Common myeloid progenitor, CD34-positive (primary cell): ENCODE measurements around the gene MREG.

Experiments used
- CTCF ChIA-PET: fragments of 350-600 bp; sonication (Branson Sonifier 250); formaldehyde crosslinking; loops from one replicate; lab custom pipeline; 2021; ENCODE audit warnings: antibody characterized with exemption; lab: Charles Lee
- POLR2A ChIA-PET: fragments of 350-600 bp; sonication (Branson Sonifier 250); formaldehyde crosslinking; loops from one replicate; lab custom pipeline; 2021; ENCODE audit warnings: antibody characterized with exemption; lab: Charles Lee
- DNase-seq, 3 donors: peaks; one replicate each; pipeline versions ENCODE4 v3.0.0 to v3.0.0-alpha.2; 2013
- H3K27ac ChIP-seq, 2 experiments: 1 replicate in 1 of 2; 2 replicates in 1 of 2; pipeline ENCODE4 v1.7.0; 2013; ENCODE audit warnings: inconsistent platforms in 2 of 2, low read length in 2 of 2, mild to moderate bottlenecking in 2 of 2, low read depth in 1 of 2, moderate library complexity in 1 of 2; ENCODE audit not compliant: severe bottlenecking in 2 of 2, insufficient read depth in 1 of 2, poor library complexity in 1 of 2
- H3K27me3 ChIP-seq, 5 experiments: replicated peaks in 2 of 5; 1 replicate in 3 of 5; 2 replicates in 2 of 5; pipeline versions ENCODE4 v1.6.1 to v1.7.0; 2013; ENCODE audit warnings: low read length in 4 of 5, mild to moderate bottlenecking in 2 of 5, moderate library complexity in 2 of 5, inconsistent platforms in 1 of 5; ENCODE audit not compliant: insufficient read depth in 5 of 5, control insufficient read depth in 4 of 5
- H3K36me3 ChIP-seq, 4 experiments: 1 replicate in 2 of 4; 2 replicates in 2 of 4; pipeline versions ENCODE4 v1.6.1 to v1.7.0; 2013; ENCODE audit warnings: low read length in 3 of 4, control low read depth in 1 of 4, mild to moderate bottlenecking in 1 of 4; ENCODE audit not compliant: control insufficient read depth in 4 of 4, insufficient read depth in 4 of 4
- H3K4me1 ChIP-seq, 4 experiments: 1 replicate in 3 of 4; 2 replicates in 1 of 4; pipeline versions ENCODE4 v1.6.1 to v1.7.1; 2013; ENCODE audit warnings: low read length in 3 of 4, mild to moderate bottlenecking in 3 of 4, control low read depth in 1 of 4, inconsistent platforms in 1 of 4, moderate library complexity in 1 of 4; ENCODE audit not compliant: control insufficient read depth in 4 of 4, insufficient read depth in 4 of 4; ENCODE audit errors: control extremely low read depth in 1 of 4
- H3K4me3 ChIP-seq, 7 experiments: 1 replicate in 4 of 7; 2 replicates in 3 of 7; pipeline versions ENCODE4 v1.5.1 to v1.7.0; 2013; ENCODE audit warnings: mild to moderate bottlenecking in 7 of 7, low read length in 6 of 7, moderate library complexity in 6 of 7, inconsistent platforms in 2 of 7, low read depth in 2 of 7, control low read depth in 1 of 7; ENCODE audit not compliant: insufficient read depth in 4 of 7, control insufficient read depth in 1 of 7; ENCODE audit errors: extremely low read depth in 1 of 7
- H3K9me3 ChIP-seq, 5 experiments: 1 replicate in 4 of 5; 2 replicates in 1 of 5; pipeline versions ENCODE4 v1.6.1 to v1.7.1; 2013; ENCODE audit warnings: low read length in 4 of 5, mild to moderate bottlenecking in 2 of 5, inconsistent platforms in 1 of 5, low read depth in 1 of 5, moderate library complexity in 1 of 5; ENCODE audit not compliant: control insufficient read depth in 4 of 5, insufficient read depth in 2 of 5; ENCODE audit errors: control extremely low read depth in 1 of 5
- WGBS: methylation state at CpG from one replicate; pipeline ENCODE4 v1.1.5; 2013; ENCODE audit not compliant: insufficient coverage; 5-methylcytosine and 5-hydroxymethylcytosine counted together

Gene MREG

DNA sequence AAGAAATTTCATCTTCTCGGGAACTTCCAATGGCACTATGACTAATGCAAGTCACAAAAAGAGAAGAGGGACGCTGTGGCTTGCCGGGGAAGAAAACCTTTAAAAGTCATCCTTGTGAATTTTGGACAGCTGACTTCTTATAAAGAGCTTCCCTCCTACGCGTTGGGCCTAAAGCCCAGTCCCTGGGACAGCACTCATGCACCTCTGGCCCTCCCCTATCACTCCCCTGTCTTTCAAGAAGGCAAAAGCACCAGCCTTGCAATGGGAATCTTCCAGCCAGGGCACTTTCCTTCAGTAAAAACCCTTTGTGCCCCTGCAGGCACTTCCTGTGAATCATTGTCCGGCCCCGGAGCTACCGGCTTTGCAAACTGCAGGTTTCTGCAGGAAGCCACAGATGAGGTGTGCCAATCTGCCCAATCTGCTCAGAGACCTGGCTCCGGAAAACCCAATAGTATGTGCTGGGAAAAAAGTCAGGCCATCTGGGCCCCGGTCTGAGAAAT lies 7.1 kb downstream of the MREG start:
- peak; percentile 80 to 93 (median 92) for DNase-seq
- 0% methylated on average over 8 of the region's 10 CpGs for WGBS
- Histone ChIP-seq H3K9me3 (no peaks in the 10 kb centered on the region), H3K36me3 (no peaks in the 10 kb centered on the region), H3K27ac (peak overlapping the region; percentile 78 to 79), H3K27me3 (no peaks in the 10 kb centered on the region), H3K4me3 (peak overlapping the region in 5 of 7 experiments; percentile 4 to 66 (median 58)), H3K4me1 (peaks cover 20 to 70% (median 66%) of the 10 kb centered on the region in 4 experiments)
- ChIA-PET POLR2A (interaction anchor here (1.1 to 1.6 kb wide), 2 partner anchors 10 to 15 kb away, joined by 3 to 4 read pairs; no protein-coding TSS in a partner anchor), CTCF (interaction anchor here (1.0 to 3.8 kb wide), 9 partner anchors 8 to 58 kb away, joined by 3 to 15 read pairs (median 4); no protein-coding TSS in a partner anchor)

DNA sequence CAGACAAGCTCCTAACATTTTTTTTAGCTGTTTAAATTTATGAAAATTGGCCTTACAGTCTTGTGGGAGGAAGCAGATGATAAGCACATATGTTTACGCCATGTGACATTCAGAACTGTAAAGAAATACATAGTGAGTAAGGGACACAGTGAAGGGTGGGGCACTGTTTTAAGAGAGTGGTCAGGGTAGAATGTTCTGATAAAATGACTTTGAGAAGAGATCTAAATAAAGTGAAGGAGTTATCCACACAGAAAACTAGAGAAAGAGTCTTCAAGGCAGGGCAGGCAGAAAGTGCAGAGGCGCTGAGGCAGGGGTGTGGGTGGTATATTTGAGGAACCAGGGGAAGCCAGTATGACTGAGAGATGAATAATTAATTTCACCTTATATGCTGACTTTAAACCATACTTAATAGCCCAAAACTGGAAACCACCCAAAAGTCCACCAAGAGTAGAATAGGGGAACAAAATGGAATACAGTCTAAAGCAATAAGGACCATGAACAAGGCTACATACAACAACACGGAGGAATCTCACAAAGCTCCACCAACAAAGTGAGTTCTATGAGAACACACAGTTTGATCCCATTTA lies 8.6 kb downstream of the MREG start:
- Histone ChIP-seq H3K4me3 (peak overlapping the region in 2 of 7 experiments; percentile 4 to 41), H3K9me3 (no peaks in the 10 kb centered on the region), H3K4me1 (peaks cover 24 to 84% (median 75%) of the 10 kb centered on the region in 4 experiments), H3K27ac (peak overlapping the region; percentile 17 to 79), H3K36me3 (peaks cover 0 to 7% (median 0%) of the 10 kb centered on the region in 4 experiments), H3K27me3 (no peaks in the 10 kb centered on the region)
- 67% methylated on average over 1 of the region's 3 CpGs for WGBS
- peak; percentile 47 to 90 (median 90) for DNase-seq
- ChIA-PET CTCF (interaction anchor here (0.6 to 3.1 kb wide), 9 partner anchors 9 to 57 kb away, joined by 3 to 15 read pairs (median 3); partner anchors contain the start of gene MREG), POLR2A (no interaction called here)

DNA sequence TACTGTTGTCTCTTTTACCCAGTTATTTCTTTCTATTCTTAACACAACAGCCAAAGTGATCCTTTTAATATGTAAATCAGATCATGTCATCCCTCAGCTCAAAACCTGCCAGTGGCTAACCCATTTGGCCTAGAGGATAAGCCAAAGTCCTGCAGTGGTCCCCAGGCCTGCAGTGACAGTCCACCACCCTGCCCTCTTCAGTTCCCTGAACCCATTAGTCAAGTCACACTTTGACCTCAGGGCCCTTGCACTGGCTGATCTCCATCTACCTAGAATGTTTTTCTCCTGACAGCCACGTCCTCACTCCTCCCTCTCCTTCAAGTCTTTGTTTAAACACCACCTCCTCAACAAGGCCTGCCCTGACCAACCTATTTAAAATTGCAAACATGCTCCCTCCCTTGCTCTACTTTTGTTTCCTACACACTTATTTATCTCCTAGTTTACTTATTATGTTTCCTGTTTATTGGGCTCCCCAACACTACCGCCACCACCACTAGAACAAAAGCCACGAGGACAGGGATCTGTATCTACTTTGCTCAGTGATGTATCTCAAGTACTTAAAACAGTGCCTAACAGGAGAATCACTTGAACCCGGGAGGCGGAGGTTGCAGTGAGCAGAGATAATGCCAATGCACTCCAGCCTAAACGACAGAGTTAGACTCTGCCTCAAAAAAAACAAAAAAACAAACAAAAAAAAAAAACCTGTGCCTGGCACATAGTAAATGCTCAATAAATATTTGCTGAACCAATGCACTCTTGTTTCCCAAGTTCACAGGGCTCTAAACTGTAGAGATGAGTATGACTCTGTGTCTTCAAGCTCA lies 9.3 kb downstream of the MREG start:
- no peaks in the 10 kb centered on the region for H3K27me3 ChIP-seq
- DNase-seq: peak in 2 of 3 donors; percentile 23 to 38
- H3K9me3 ChIP-seq: no peaks in the 10 kb centered on the region
- peaks cover 24 to 88% (median 76%) of the 10 kb centered on the region in 4 experiments for H3K4me1 ChIP-seq
- 98% methylated on average over 6 of the region's 6 CpGs for WGBS
- H3K4me3 ChIP-seq: peak overlapping the region in 2 of 7 experiments; percentile 4 to 41
- ChIA-PET CTCF (interaction anchor here (0.6 to 1.9 kb wide), 7 partner anchors 13 to 29 kb away, joined by 3 to 4 read pairs (median 3); no protein-coding TSS in a partner anchor), POLR2A (no interaction called here)
- peaks cover 0 to 7% (median 0%) of the 10 kb centered on the region in 4 experiments for H3K36me3 ChIP-seq
- peak overlapping the region; percentile 17 to 79 for H3K27ac ChIP-seq

DNA sequence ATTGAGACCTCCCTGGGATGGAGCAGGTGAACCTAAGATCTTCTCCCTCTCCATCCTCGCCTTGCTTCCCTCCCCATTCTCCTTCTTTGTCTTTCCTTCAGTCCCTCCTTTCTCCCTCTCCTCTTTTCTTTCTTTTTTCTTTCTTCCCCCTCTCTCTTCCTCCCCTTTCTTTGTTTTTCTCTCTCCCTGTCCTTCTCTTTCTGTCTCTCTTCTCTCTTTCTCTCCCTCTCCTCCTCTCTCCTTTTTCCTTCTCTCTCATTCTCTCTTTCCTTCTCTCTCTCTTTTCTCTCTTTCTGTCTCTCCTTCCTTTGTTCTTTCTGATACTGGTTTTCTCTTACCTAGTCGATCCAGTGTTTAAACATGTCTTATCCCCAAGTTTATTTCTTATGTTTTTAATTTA lies 10.7 kb downstream of the MREG start:
- H3K27ac ChIP-seq: peak overlapping the region; percentile 47 to 54
- H3K4me1 ChIP-seq: peaks cover 29 to 91% (median 80%) of the 10 kb centered on the region in 4 experiments
- ChIA-PET CTCF (interaction anchor here (0.8 to 1.9 kb wide), 7 partner anchors 10 to 53 kb away, joined by 3 to 7 read pairs (median 3); no protein-coding TSS in a partner anchor), POLR2A (no interaction called here)
- no peaks in the 10 kb centered on the region for H3K9me3 ChIP-seq
- no peak for DNase-seq
- peak overlapping the region in 3 of 7 experiments; percentile 5 to 54 (median 20) for H3K4me3 ChIP-seq
- 90% methylated on average over 1 of the region's 2 CpGs for WGBS
- no peaks in the 10 kb centered on the region for H3K27me3 ChIP-seq
- H3K36me3 ChIP-seq: peaks cover 0 to 9% (median 0%) of the 10 kb centered on the region in 4 experiments

DNA sequence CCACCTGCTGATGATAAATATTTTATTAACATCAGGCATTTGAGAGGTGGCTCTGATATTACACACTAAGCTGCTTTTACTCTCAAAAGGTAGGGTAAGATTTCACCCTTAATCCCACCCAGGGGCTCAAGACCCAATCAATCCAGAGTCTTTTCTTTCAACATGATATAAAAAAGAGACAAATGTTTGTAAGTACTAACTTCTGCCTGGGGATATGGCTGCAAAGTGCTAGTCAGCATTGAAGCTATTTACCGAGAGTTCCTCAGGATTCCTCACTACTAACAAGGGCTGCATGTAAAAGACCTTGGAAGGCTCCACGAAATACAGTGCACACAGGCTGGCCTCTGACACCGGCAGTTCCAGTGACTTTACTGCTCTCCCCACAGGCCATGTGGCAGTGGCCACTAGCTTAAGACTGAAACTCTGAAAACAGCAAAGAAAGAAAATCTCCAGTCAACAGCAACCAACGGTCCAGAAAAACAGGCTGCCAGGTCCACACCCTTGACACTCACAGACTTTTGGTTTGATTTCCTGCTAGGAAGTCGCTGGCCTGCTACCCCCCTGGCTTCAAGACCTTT lies 11.2 kb downstream of the MREG start:
- Histone ChIP-seq H3K27ac (peak overlapping the region; percentile 47 to 54), H3K9me3 (no peaks in the 10 kb centered on the region), H3K27me3 (no peaks in the 10 kb centered on the region), H3K36me3 (peaks cover 0 to 12% (median 0%) of the 10 kb centered on the region in 4 experiments), H3K4me3 (peak overlapping the region in 3 of 7 experiments; percentile 5 to 54 (median 20)), H3K4me1 (peaks cover 30 to 88% (median 79%) of the 10 kb centered on the region in 4 experiments)
- POLR2A ChIA-PET: interaction anchor here (0.7 kb wide), 1 partner anchor 19 kb away, joined by 3 read pairs; no protein-coding TSS in a partner anchor
- CTCF ChIA-PET: interaction anchor here (0.5 to 1.9 kb wide), 5 partner anchors 10 to 52 kb away, joined by 3 to 7 read pairs (median 3); no protein-coding TSS in a partner anchor
- 19% methylated on average over 5 of the region's 5 CpGs for WGBS
- DNase-seq: peak in 1 of 3 donors; percentile 21
